GM13977 (cell line): Measurements from ENCODE around the gene ZMIZ1.

Source experiments
- DNase-seq: peaks from one replicate; pipeline ENCODE4 v3.0.0; 2012; ENCODE audit warnings: low spot score
- in situ Hi-C: fragments of 300-500 bp; cut with MboI; formaldehyde crosslinking; loops from one replicate; pipeline ENCODE4 v1.12.0; 2022; ENCODE audit warnings: low sequenced_read_pairs, low pct_unique_long_range_greater_than_20kb, mixed read lengths, inconsistent platforms; ENCODE audit not compliant: unreplicated experiment
- TF ChIP-seq, protein P1 (sequence below): IDR thresholded peaks from 2 replicates; pipeline ENCODE4 v1.5.1; 2012; ENCODE audit warnings: mild to moderate bottlenecking, control low read depth; ENCODE audit not compliant: insufficient read depth; ENCODE audit errors: extremely low read depth, missing control alignments

Gene ZMIZ1

DNA sequence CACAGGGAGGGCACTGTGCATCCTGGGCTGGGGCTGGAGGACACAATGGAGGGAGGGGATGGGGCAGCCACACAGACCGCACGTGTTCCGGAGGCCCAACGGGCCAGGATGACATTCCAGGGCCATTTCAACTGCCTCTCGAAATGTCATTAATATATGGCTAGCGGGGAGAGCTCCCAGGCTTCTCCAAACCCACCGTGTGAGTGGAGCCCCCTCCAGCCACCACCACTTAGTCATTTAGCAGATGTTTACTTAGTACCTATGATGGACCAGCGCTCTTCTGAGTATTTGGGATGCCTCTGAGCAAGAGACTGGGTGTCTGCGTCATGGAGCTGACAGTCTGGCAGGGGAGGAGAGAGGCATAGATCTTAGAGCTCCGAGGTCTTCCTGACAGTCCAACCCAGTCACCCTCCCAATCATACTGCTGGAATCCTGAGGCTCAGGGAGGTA lies 107.3 kb downstream of the ZMIZ1 start:
- in situ Hi-C loops: loop anchor here (25.0 kb wide), 1 partner anchor 1139 kb away; the partner anchor contains the start of genes POLR3A and RPS24
- no peak for DNase-seq
- TF ChIP-seq, protein P1, sequence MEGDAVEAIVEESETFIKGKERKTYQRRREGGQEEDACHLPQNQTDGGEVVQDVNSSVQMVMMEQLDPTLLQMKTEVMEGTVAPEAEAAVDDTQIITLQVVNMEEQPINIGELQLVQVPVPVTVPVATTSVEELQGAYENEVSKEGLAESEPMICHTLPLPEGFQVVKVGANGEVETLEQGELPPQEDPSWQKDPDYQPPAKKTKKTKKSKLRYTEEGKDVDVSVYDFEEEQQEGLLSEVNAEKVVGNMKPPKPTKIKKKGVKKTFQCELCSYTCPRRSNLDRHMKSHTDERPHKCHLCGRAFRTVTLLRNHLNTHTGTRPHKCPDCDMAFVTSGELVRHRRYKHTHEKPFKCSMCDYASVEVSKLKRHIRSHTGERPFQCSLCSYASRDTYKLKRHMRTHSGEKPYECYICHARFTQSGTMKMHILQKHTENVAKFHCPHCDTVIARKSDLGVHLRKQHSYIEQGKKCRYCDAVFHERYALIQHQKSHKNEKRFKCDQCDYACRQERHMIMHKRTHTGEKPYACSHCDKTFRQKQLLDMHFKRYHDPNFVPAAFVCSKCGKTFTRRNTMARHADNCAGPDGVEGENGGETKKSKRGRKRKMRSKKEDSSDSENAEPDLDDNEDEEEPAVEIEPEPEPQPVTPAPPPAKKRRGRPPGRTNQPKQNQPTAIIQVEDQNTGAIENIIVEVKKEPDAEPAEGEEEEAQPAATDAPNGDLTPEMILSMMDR: no peak

DNA sequence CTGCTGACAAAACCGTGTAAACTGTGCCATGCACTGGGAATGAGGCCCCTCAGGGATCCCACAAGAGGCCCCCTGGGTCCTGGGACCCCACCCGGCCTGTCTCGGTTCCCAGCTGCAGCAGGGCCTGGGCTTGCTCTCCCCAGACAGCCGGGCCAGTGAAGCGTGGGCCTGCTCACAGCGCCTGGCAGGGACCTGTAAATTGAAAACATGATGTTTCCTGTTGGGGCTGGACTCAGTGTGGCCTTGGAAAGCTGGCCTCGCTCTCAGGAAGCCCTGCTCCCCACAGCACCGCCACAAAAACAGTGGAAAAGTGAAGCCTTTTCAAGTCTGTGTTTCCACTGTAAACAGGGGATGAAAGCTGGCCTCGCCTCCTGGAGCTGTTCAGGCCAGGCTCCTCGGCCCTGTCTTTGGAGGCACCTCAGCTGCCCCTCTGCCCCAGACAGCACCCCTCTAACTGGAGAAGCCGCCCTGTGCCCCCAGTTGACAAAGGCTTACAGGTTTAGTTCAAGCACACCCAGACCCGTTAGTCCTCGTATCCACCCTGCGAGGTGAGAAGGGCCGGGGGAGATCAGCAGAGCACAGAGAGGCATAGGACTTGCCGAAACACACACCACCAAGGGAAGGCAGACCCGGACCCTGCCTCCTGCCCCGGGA lies 108.3 kb downstream of the ZMIZ1 start:
- in situ Hi-C loops: loop anchor here (25.0 kb wide), 1 partner anchor 1140 kb away; the partner anchor contains the start of genes POLR3A and RPS24
- no peak for DNase-seq
- TF ChIP-seq, protein P1: no peak

DNA sequence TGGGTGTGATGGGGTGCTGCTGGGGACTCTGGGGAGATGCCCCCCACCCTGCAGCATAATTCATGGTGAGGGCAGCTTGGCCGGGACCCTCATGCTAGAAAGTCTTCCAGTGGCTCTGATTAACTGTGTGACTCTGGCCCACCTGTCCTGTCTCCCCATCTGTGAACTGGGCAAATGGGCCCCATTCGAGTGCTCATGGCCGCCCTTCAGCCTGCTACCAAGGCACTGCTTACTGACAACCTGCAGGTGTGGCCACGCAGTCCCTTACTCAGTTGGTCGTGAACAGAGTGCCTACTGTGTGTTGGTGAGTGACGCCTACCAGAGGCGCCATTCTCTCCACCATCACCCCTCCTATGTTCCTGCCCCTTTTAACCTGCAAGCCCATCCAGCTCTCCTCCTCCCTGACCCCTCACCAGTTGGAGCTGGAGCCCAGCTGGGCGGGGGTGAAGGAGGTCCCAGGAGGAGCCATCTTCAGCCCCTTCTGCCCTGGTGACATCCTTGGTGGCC lies 109.4 kb downstream of the ZMIZ1 start:
- TF ChIP-seq, protein P1: no peak
- in situ Hi-C loops: loop anchor here (25.0 kb wide), 1 partner anchor 1141 kb away; the partner anchor contains the start of genes POLR3A and RPS24
- DNase-seq: no peak

DNA sequence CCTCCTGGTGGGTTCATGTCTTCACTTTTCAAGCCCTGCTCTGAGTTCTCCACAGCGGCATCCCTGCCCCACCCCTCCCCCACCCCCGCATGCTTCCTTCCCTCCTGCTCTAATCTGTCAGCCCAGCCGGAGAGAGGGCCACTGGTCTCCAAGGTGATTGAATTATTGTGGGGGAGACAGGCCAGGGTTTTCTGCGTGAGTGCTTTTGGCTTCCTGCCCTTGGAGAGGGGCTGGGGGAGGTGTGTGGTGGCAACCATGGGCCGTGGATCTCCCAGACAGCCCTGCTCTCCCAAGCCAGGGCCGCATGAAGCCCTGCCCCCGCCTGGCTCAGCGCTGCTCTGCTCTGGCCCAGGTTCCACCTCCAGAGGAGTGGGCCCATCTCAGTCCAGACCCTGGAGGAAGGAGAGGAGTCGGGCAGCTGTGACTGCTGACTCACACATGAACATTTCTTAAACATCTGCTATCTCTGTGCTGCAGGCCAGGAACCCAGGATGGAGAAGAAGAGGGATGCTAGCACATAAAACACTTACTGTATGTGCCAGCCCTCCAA lies 109.9 kb downstream of the ZMIZ1 start:
- in situ Hi-C loops: loop anchor here (25.0 kb wide), 1 partner anchor 1141 kb away; the partner anchor contains the start of genes POLR3A and RPS24
- no peak for DNase-seq
- TF ChIP-seq, protein P1: no peak

DNA sequence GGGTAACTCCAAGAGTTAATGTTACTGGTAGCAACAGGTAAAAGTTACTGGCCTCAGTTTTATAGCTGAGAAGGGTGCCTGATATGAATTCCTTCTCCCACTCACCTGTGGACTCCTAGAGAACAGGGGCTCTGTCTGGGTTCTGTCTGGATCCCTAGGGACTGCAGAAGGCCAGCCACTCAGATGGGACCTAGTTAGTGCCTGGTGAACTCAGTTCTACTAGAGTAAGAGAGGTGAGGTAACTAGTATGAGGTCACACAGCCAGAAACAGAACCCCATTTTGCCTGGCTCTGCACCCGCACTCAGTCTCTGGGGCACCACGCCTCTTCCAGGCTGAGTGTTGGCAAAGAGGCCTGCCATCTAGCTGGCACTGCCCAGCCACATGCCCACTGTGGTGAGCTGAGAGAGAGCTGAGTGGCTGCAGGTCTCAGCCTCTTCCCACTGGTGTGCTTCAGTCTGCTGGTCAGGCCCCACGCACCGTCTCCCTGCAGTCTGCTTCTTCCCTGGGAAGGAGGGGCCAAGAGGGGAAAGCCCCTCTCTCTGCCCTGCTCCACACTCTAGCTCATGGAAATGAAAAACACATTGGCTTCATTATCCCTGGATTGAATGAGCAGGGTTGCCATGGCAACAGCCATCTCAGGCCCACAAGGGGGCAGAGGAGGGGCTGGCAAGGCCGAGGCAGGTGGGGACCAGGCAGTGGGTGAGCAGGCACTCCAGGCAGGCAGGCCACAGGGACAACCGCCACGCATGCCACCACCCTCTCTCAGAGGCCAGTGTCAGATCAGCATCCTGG lies 110.6 kb downstream of the ZMIZ1 start:
- no peak for DNase-seq
- TF ChIP-seq, protein P1: no peak
- in situ Hi-C loops: loop anchor here (25.0 kb wide), 1 partner anchor 1142 kb away; the partner anchor contains the start of genes POLR3A and RPS24

DNA sequence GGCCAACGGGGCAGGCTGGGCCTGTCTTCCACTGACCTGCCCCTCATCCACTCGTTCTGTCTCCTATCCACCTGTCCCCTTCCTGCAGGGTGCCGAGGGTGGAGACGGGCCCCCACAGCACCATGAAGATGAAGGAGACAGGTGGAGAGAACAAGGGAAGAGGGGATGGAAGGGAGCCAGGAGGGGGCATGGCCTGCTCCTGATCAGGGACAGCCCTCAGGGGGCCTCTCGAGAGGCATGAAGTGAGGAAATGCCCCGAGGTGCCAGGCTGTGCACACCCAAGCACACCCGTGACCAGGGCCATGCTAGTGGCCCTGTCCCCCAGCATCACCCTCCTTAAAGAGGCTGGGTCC lies 111.2 kb downstream of the ZMIZ1 start:
- TF ChIP-seq, protein P1: no peak
- in situ Hi-C loops: loop anchor here (25.0 kb wide), 1 partner anchor 1143 kb away; the partner anchor contains the start of genes POLR3A and RPS24
- no peak for DNase-seq
